SU-DHL-6 (cell line): ENCODE data around the gene ARCN1.

Experiments
- CTCF ChIP-seq: fragments of 200-600 bp; sonication (generic); IDR thresholded peaks from one replicate; pipeline ENCODE4 v1.5.1; 2017; ENCODE audit warnings: antibody characterized with exemption, mild to moderate bottlenecking, low read length, moderate library complexity; ENCODE audit not compliant: insufficient read depth, poor library complexity, severe bottlenecking
- EZH2phosphoT487 ChIP-seq: fragments of 200-600 bp; sonication (generic), shearing (Covaris generic); conservative IDR thresholded peaks from 2 replicates; pipeline ENCODE4 v1.6.1; 2018; ENCODE audit warnings: mild to moderate bottlenecking, antibody characterized with exemption, low read length, moderate library complexity, mixed read lengths

- TF ChIP-seq CTCF: no peak
- TF ChIP-seq EZH2phosphoT487: no peak
These were observed 46.1 kb downstream of the ARCN1 start for GRCh38 chr11:118618115-118618990.
